ENCODE data around the gene COL4A2.
"Not testable (repeated sequence)": the region's sequence is repeated elsewhere in the genome, so short reads cannot be mapped to it uniquely, and the experiment has no call there.

The COL4A2 gene

GRCh38 chr13:110497003-110497402 lies 189.9 kb downstream of the COL4A2 start:
- H3K36me3 ChIP-seq (ENCODE audit: insufficient read depth, low read length) = no peaks in the 10 kb centered on the region
- H3K9me2 ChIP-seq (ENCODE audit: low read depth, low read length) = no peaks in the 10 kb centered on the region
- H3K4me2 ChIP-seq (ENCODE audit: low read length) = no peak overlapping the region
- H3K9ac ChIP-seq (ENCODE audit: low read length) = no peak overlapping the region
- H3K4me3 ChIP-seq (ENCODE audit: low read depth, low read length, poor library complexity, severe bottlenecking) = no peak overlapping the region
- TF ChIP-seq CTCF (IDR thresholded peaks at IDR 0.05; ENCODE audit: low read length) (no peak), EZH2 (IDR thresholded peaks at IDR 0.05; ENCODE audit: borderline replicate concordance, low read length) (no peak)
- H4K20me1 ChIP-seq (ENCODE audit: insufficient read depth, low read length) = no peaks in the 10 kb centered on the region
- H3K79me2 ChIP-seq (ENCODE audit: insufficient read depth, low read length) = no peaks in the 10 kb centered on the region
- H3K27ac ChIP-seq (ENCODE audit: low read depth, low read length, poor library complexity, severe bottlenecking) = no peak overlapping the region
- H3K27me3 ChIP-seq (ENCODE audit: insufficient read depth, low read length) = no peaks in the 10 kb centered on the region; the same call in 1 of the 2 replicates
- no peaks in the 10 kb centered on the region for H3K9me3 ChIP-seq (ENCODE audit: low read length)
- H2AFZ ChIP-seq (ENCODE audit: low read length) = no peak overlapping the region
- H3F3A ChIP-seq (ENCODE audit: insufficient read depth, low read length) = no peaks in the 10 kb centered on the region
- no peaks in the 10 kb centered on the region for H3K4me1 ChIP-seq (ENCODE audit: insufficient read depth, low read length, severe bottlenecking)

GRCh38 chr13:110497896-110498295 lies 190.8 kb downstream of the COL4A2 start:
- not testable (repeated sequence) for H3K36me3 ChIP-seq (ENCODE audit: insufficient read depth, low read length); H3K79me2 ChIP-seq (ENCODE audit: insufficient read depth, low read length)

GRCh38 chr13:110498327-110498726 lies 191.2 kb downstream of the COL4A2 start:
- H3K9me2 ChIP-seq (ENCODE audit: low read depth, low read length) = no peaks in the 10 kb centered on the region
- no peak overlapping the region for H3K4me2 ChIP-seq (ENCODE audit: low read length)
- no peaks in the 10 kb centered on the region for H3K79me2 ChIP-seq (ENCODE audit: insufficient read depth, low read length)
- H3K27ac ChIP-seq (ENCODE audit: low read depth, low read length, poor library complexity, severe bottlenecking) = no peak overlapping the region
- H3K4me1 ChIP-seq (ENCODE audit: insufficient read depth, low read length, severe bottlenecking) = no peaks in the 10 kb centered on the region
- H3K27me3 ChIP-seq (ENCODE audit: insufficient read depth, low read length) = no peaks in the 10 kb centered on the region; the same call in 1 of the 2 replicates
- no peaks in the 10 kb centered on the region for H3K9me3 ChIP-seq (ENCODE audit: low read length)
- H2AFZ ChIP-seq (ENCODE audit: low read length) = no peak overlapping the region
- no peak overlapping the region for H3K9ac ChIP-seq (ENCODE audit: low read length)
- H4K20me1 ChIP-seq (ENCODE audit: insufficient read depth, low read length) = no peaks in the 10 kb centered on the region
- no peaks in the 10 kb centered on the region for H3K36me3 ChIP-seq (ENCODE audit: insufficient read depth, low read length)
- H3F3A ChIP-seq (ENCODE audit: insufficient read depth, low read length) = no peaks in the 10 kb centered on the region
- no peak for TF ChIP-seq EZH2 (IDR thresholded peaks at IDR 0.05; ENCODE audit: borderline replicate concordance, low read length)
- no peak for TF ChIP-seq CTCF (IDR thresholded peaks at IDR 0.05; ENCODE audit: low read length)
- no peak overlapping the region for H3K4me3 ChIP-seq (ENCODE audit: low read depth, low read length, poor library complexity, severe bottlenecking)

More at GRCh38 chr13:110497896-110498295, 190.8 kb downstream of the COL4A2 start:
- H3K27ac ChIP-seq (ENCODE audit: low read depth, low read length, poor library complexity, severe bottlenecking); H3K27me3 ChIP-seq (ENCODE audit: insufficient read depth, low read length); H3K9me2 ChIP-seq (ENCODE audit: low read depth, low read length); H4K20me1 ChIP-seq (ENCODE audit: insufficient read depth, low read length); H2AFZ ChIP-seq (ENCODE audit: low read length); H3K4me2 ChIP-seq (ENCODE audit: low read length); H3K9me3 ChIP-seq (ENCODE audit: low read length); H3K4me3 ChIP-seq (ENCODE audit: low read depth, low read length, poor library complexity, severe bottlenecking); H3K4me1 ChIP-seq (ENCODE audit: insufficient read depth, low read length, severe bottlenecking); H3K9ac ChIP-seq (ENCODE audit: low read length); H3F3A ChIP-seq (ENCODE audit: insufficient read depth, low read length): not testable (repeated sequence)

- H2AFZ ChIP-seq (ENCODE audit: low read length) = no peak overlapping the region
- TF ChIP-seq CTCF (IDR thresholded peaks at IDR 0.05; ENCODE audit: low read length) (no peak), EZH2 (IDR thresholded peaks at IDR 0.05; ENCODE audit: borderline replicate concordance, low read length) (no peak)
- H3K4me3 ChIP-seq (ENCODE audit: low read depth, low read length, poor library complexity, severe bottlenecking) = no peak overlapping the region
- no peaks in the 10 kb centered on the region for H3F3A ChIP-seq (ENCODE audit: insufficient read depth, low read length)
- H3K79me2 ChIP-seq (ENCODE audit: insufficient read depth, low read length) = no peaks in the 10 kb centered on the region
- no peaks in the 10 kb centered on the region for H3K36me3 ChIP-seq (ENCODE audit: insufficient read depth, low read length)
- no peaks in the 10 kb centered on the region for H3K9me2 ChIP-seq (ENCODE audit: low read depth, low read length)
- H3K4me2 ChIP-seq (ENCODE audit: low read length) = no peak overlapping the region
- no peaks in the 10 kb centered on the region; the same call in 1 of the 2 replicates for H3K27me3 ChIP-seq (ENCODE audit: insufficient read depth, low read length)
- H3K27ac ChIP-seq (ENCODE audit: low read depth, low read length, poor library complexity, severe bottlenecking) = no peak overlapping the region
- H3K4me1 ChIP-seq (ENCODE audit: insufficient read depth, low read length, severe bottlenecking) = no peaks in the 10 kb centered on the region
- no peaks in the 10 kb centered on the region for H3K9me3 ChIP-seq (ENCODE audit: low read length)
- H4K20me1 ChIP-seq (ENCODE audit: insufficient read depth, low read length) = no peaks in the 10 kb centered on the region
- no peak overlapping the region for H3K9ac ChIP-seq (ENCODE audit: low read length)
These were observed 191.7 kb downstream of the COL4A2 start for GRCh38 chr13:110498765-110499164.
